ENCODE results near the gene PLB1. TPM values are rescaled to one million over a fixed set of nuclear protein-coding genes. Genes with fewer than 3 reads are reported as not detected.

PLB1 gene
- polyA plus RNA-seq, 1 donor, result 1.2 TPM

GRCh38 chr2:28612131-28612812, 116.4 kb downstream of the PLB1 start:
- DNase-seq, result no peak

GRCh38 chr2:28613186-28613585, 117.3 kb downstream of the PLB1 start:
- DNase-seq, result no peak

GRCh38 chr2:28613633-28614501, 118.0 kb downstream of the PLB1 start:
- no peak for DNase-seq

- no peak for DNase-seq
Measured at GRCh38 chr2:28615706-28616105, 119.8 kb downstream of the PLB1 start.

- DNase-seq, result no peak
Measured at GRCh38 chr2:28616396-28616999, 120.6 kb downstream of the PLB1 start.

GRCh38 chr2:28617502-28618184, 121.8 kb downstream of the PLB1 start:
- no peak for DNase-seq

GRCh38 chr2:28618221-28619141, 122.6 kb downstream of the PLB1 start:
- no peak for DNase-seq

- DNase-seq, result no peak
Measured at GRCh38 chr2:28619213-28620196, 123.6 kb downstream of the PLB1 start.

- no peak for DNase-seq
Measured at GRCh38 chr2:28620291-28620793, 124.5 kb downstream of the PLB1 start.

- DNase-seq, result no peak
Measured at GRCh38 chr2:28620801-28621171, 124.9 kb downstream of the PLB1 start.

GRCh38 chr2:28621172-28622100, 125.6 kb downstream of the PLB1 start:
- no peak for DNase-seq

- DNase-seq, result no peak
Measured at GRCh38 chr2:28622101-28622499, 126.2 kb downstream of the PLB1 start.

- no peak for DNase-seq
Measured at GRCh38 chr2:28623582-28624405, 127.9 kb downstream of the PLB1 start.

GRCh38 chr2:28624436-28624792, 128.6 kb downstream of the PLB1 start:
- DNase-seq, result no peak

GRCh38 chr2:28624793-28625701, 129.2 kb downstream of the PLB1 start:
- no peak for DNase-seq

GRCh38 chr2:28626376-28626775, 130.5 kb downstream of the PLB1 start:
- no peak for DNase-seq
